Smooth muscle cell (in vitro differentiated cells): ENCODE data around the gene PGRMC1. TPM values are rescaled to one million over a fixed set of nuclear protein-coding genes. Genes with fewer than 3 reads are reported as not detected.

ENCODE experiments used
- DNase-seq: peaks from one replicate; lab custom pipeline; 2025; ENCODE audit not compliant: unreplicated experiment; lab: John Stamatoyannopoulos, UW
- H2AFZ ChIP-seq: fragments of 200-600 bp; sonication (generic); 2 replicates; pipeline ENCODE4 v1.6.0; 2016; ENCODE audit warnings: antibody characterized with exemption, low read depth, mild to moderate bottlenecking
- H3F3A ChIP-seq: fragments of 200-600 bp; sonication (generic); 2 replicates; pipeline ENCODE4 v1.6.0; 2017; ENCODE audit warnings: antibody characterized with exemption, low read depth
- H3K27ac ChIP-seq: fragments of 200-600 bp; sonication (generic); 2 replicates; pipeline ENCODE4 v1.5.1; 2016; ENCODE audit warnings: low read depth, mild to moderate bottlenecking
- H3K27me3 ChIP-seq: fragments of 200-600 bp; sonication (generic); 2 replicates; pipeline ENCODE4 v1.6.1; 2016; ENCODE audit warnings: low read depth, mild to moderate bottlenecking
- H3K36me3 ChIP-seq: fragments of 200-600 bp; sonication (generic); 2 replicates; pipeline ENCODE4 v1.5.1; 2016; ENCODE audit warnings: low read depth
- H3K4me1 ChIP-seq: fragments of 200-600 bp; sonication (generic); 2 replicates; pipeline ENCODE4 v1.5.1; 2016; ENCODE audit warnings: low read depth
- H3K4me2 ChIP-seq: fragments of 200-600 bp; sonication (generic); 2 replicates; pipeline ENCODE4 v1.6.0; 2016; ENCODE audit warnings: mild to moderate bottlenecking
- H3K4me3 ChIP-seq: fragments of 200-600 bp; sonication (generic); 2 replicates; pipeline ENCODE4 v1.5.1; 2016; ENCODE audit warnings: mild to moderate bottlenecking
- H3K79me2 ChIP-seq: fragments of 200-600 bp; sonication (generic); 2 replicates; pipeline ENCODE4 v1.6.0; 2016; ENCODE audit warnings: low read depth, mild to moderate bottlenecking
- H3K9ac ChIP-seq: fragments of 200-600 bp; sonication (generic); 2 replicates; pipeline ENCODE4 v1.6.0; 2016; ENCODE audit warnings: low read depth
- H3K9me3 ChIP-seq: fragments of 200-600 bp; sonication (generic); replicated peaks from 2 replicates; pipeline ENCODE4 v1.5.1; 2016; ENCODE audit warnings: low read depth
- H4K20me1 ChIP-seq: fragments of 200-600 bp; sonication (generic); 2 replicates; pipeline ENCODE4 v1.6.0; 2016; ENCODE audit warnings: low read depth
- WGBS: methylation state at CpG from one replicate; pipeline ENCODE4 v1.1.7; 2016; ENCODE audit warnings: low lambda C conversion rate; 5-methylcytosine and 5-hydroxymethylcytosine counted together
- polyA plus RNA-seq: library from polyadenylated mRNA; unstranded; fragments of >200 nt; fragmentation: Nextera tagmentation; extraction: Ambion mirVana; gene quantifications from 2 replicates; pipeline ENCODE4 v1.2.1, GENCODE V29; 2016
- total RNA-seq: library from RNA; depleted of rRNA; stranded (reverse); fragments of >200 nt; gene quantifications from 2 replicates; pipeline ENCODE4 v1.2.3, GENCODE V29; 2014
- TF ChIP-seq, protein P1 (sequence below): fragments of 200-600 bp; sonication (generic); IDR thresholded peaks from 2 replicates; pipeline ENCODE4 v1.5.1; 2017; ENCODE audit warnings: borderline replicate concordance, mild to moderate bottlenecking, antibody characterized with exemption; ENCODE audit not compliant: insufficient read depth, poor library complexity, severe bottlenecking

PGRMC1 gene
- total RNA-seq (169 and 200 TPM in 2 replicates), polyA plus RNA-seq (126 and 131 TPM in 2 replicates)

DNA sequence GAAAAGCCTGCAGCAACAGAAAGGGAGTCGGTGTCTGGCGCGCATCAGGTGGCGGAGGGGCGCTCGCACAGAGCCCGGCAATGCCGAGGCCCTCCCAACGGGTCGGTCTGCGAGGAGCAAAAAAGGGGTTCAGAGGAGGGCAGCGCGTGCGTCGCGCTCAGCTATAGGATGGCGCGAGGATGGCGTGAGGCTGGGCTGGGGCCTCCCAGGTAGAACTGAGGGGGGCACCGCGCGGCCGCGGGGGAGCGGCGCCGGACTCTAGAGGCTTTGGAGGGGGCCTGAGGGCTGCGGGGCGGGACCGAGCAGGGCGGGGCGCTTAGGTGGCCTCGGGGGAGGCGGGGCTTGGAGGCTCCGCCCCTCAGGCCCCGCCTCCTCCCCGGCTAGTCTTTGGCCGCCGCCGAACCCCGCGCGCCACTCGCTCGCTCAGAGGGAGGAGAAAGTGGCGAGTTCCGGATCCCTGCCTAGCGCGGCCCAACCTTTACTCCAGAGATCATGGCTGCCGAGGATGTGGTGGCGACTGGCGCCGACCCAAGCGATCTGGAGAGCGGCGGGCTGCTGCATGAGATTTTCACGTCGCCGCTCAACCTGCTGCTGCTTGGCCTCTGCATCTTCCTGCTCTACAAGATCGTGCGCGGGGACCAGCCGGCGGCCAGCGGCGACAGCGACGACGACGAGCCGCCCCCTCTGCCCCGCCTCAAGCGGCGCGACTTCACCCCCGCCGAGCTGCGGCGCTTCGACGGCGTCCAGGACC lies at the start of gene PGRMC1:
Gene PGRMC1, plus strand, starts transcription at position 414 of the 751 bp plus-strand sequence. Its CDS starts 79 bp downstream, at position 493.
- Histone ChIP-seq H3K27ac (peak within 1 kb of the TSS; percentile 69), H3K4me2 (peak within 1 kb of the TSS; percentile 79), H3F3A (no peaks in the 10 kb centered on the region), H3K9ac (peak within 1 kb of the TSS; percentile 86), H3K79me2 (peaks cover 15% of the 10 kb centered on the region), H3K9me3 (no peaks in the 10 kb centered on the region), H2AFZ (peak within 1 kb of the TSS; percentile 78), H3K36me3 (no peaks in the 10 kb centered on the region), H3K4me1 (peaks cover 3% of the 10 kb centered on the region), H3K27me3 (no peaks in the 10 kb centered on the region), H3K4me3 (peak within 1 kb of the TSS; percentile 86), H4K20me1 (peaks cover 36% of the 10 kb centered on the region)
- TF ChIP-seq, protein P1, sequence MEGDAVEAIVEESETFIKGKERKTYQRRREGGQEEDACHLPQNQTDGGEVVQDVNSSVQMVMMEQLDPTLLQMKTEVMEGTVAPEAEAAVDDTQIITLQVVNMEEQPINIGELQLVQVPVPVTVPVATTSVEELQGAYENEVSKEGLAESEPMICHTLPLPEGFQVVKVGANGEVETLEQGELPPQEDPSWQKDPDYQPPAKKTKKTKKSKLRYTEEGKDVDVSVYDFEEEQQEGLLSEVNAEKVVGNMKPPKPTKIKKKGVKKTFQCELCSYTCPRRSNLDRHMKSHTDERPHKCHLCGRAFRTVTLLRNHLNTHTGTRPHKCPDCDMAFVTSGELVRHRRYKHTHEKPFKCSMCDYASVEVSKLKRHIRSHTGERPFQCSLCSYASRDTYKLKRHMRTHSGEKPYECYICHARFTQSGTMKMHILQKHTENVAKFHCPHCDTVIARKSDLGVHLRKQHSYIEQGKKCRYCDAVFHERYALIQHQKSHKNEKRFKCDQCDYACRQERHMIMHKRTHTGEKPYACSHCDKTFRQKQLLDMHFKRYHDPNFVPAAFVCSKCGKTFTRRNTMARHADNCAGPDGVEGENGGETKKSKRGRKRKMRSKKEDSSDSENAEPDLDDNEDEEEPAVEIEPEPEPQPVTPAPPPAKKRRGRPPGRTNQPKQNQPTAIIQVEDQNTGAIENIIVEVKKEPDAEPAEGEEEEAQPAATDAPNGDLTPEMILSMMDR = no peak
- DNase-seq = peak; percentile 33
- 49% methylated on average over 56 of the region's 82 CpGs for WGBS

DNA sequence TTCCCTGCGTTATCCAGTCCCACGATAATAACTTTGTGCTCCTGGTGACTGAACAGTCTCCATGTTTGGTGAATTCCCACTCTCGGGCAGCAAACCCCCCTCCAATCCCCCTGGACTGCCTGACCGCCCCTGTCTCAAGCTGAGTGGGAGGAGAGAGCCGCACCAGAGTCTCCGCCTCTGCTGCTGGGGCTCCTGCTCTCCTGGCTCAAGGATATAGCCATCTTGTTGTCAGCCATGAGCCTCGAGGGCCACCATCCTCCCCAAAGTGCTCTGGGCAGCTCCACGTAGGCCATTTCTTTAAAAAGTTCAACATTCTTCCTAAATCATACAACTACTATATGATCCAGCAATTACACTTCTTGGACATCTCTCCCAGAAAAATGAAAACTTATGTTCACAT lies 49.3 kb upstream of the PGRMC1 start:
- Histone ChIP-seq H4K20me1 (no peaks in the 10 kb centered on the region), H3F3A (no peaks in the 10 kb centered on the region), H2AFZ (no peak overlapping the region), H3K79me2 (no peaks in the 10 kb centered on the region), H3K4me2 (no peak overlapping the region), H3K9ac (no peak overlapping the region), H3K9me3 (no peaks in the 10 kb centered on the region), H3K4me3 (no peak overlapping the region), H3K4me1 (no peaks in the 10 kb centered on the region), H3K27ac (no peak overlapping the region), H3K36me3 (no peaks in the 10 kb centered on the region), H3K27me3 (no peaks in the 10 kb centered on the region)
- 85% methylated on average over 8 of the region's 8 CpGs for WGBS
- no peak for DNase-seq
- TF ChIP-seq, protein P1 = no peak

DNA sequence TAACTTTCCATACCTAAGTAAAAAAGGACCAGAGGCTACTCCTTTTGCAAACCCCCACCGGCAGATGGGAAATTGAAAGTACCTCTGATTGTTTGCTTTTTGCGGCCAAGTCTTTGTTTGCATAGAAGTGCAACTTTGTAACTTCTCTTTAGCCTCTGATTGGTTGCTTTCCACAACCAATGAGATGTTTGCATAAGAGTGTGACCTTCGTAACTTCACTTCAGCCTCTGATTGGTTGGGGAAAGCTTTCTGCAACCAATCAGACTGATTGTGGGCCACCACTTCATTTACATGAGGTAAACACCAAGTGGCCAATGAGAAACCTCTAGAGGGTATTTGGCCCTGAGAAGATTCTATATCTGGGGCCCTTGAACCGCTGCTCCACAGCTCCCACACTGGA lies 48.8 kb upstream of the PGRMC1 start:
- no peaks in the 10 kb centered on the region for H3K9me3 ChIP-seq
- H3K4me2 ChIP-seq = no peak overlapping the region
- H3K36me3 ChIP-seq = no peaks in the 10 kb centered on the region
- DNase-seq = no peak
- no peaks in the 10 kb centered on the region for H4K20me1 ChIP-seq
- TF ChIP-seq, protein P1 = no peak
- no peaks in the 10 kb centered on the region for H3K79me2 ChIP-seq
- H2AFZ ChIP-seq = no peak overlapping the region
- H3K27ac ChIP-seq = no peak overlapping the region
- H3F3A ChIP-seq = no peaks in the 10 kb centered on the region
- H3K9ac ChIP-seq = no peak overlapping the region
- no peaks in the 10 kb centered on the region for H3K27me3 ChIP-seq
- H3K4me3 ChIP-seq = no peak overlapping the region
- 88% methylated on average over 4 of the region's 4 CpGs for WGBS
- no peaks in the 10 kb centered on the region for H3K4me1 ChIP-seq

DNA sequence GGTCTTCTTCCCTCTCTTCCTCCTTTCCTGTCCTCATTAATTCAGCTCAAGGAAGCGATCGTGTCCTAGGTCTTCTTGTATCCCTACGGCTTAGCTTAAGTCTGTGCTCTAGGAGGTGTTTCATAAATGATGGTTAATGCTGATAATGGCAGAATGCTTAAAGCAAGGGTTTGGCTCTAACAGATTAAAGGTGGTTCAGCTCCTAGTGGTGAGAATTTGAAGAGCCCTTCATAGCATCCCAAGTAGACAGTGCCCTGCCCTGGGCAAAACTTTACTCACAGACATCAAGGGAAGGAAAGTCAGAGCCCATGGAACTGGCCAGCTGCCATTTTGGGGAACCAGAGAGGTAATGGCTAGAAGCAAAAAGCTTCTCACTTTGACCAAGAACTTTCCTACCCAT lies 47.0 kb upstream of the PGRMC1 start:
- Histone ChIP-seq H3K9ac (no peak overlapping the region), H3K4me1 (no peaks in the 10 kb centered on the region), H3F3A (no peaks in the 10 kb centered on the region), H3K27me3 (no peaks in the 10 kb centered on the region), H3K36me3 (no peaks in the 10 kb centered on the region), H2AFZ (no peak overlapping the region), H3K27ac (no peak overlapping the region), H3K4me2 (no peak overlapping the region), H3K4me3 (no peak overlapping the region), H3K9me3 (no peaks in the 10 kb centered on the region), H4K20me1 (no peaks in the 10 kb centered on the region), H3K79me2 (no peaks in the 10 kb centered on the region)
- TF ChIP-seq, protein P1 = no peak
- 75% methylated on average over 3 of the region's 3 CpGs for WGBS
- DNase-seq = no peak
